Right lung (tissue), 5 donors: ENCODE data around the gene SPATA7. TPM values are rescaled to one million over a fixed set of nuclear protein-coding genes. Genes with fewer than 3 reads are reported as not detected.
A peak's percentile ranks its signal among the peaks of the same experiment; 100 is the strongest.

ENCODE experiments used
- DNase-seq, 2 donors: peaks; one replicate each; pipeline ENCODE4 v3.0.0-alpha.2; 2013
- polyA plus RNA-seq, 5 donors: library from polyadenylated mRNA; unstranded; fragments of 120-200 nt; gene quantifications; one replicate each; pipeline versions ENCODE4 v1.2.1 to v1.2.3, GENCODE V29; 2013; ENCODE audit warnings: inconsistent platforms in 1 of 5, low replicate concordance in 1 of 5; ENCODE audit not compliant: insufficient read length in 5 of 5, insufficient read depth in 1 of 5

The SPATA7 gene
- polyA plus RNA-seq, 5 donors, result 21.3 to 29.5 (median 27.5) TPM

DNA sequence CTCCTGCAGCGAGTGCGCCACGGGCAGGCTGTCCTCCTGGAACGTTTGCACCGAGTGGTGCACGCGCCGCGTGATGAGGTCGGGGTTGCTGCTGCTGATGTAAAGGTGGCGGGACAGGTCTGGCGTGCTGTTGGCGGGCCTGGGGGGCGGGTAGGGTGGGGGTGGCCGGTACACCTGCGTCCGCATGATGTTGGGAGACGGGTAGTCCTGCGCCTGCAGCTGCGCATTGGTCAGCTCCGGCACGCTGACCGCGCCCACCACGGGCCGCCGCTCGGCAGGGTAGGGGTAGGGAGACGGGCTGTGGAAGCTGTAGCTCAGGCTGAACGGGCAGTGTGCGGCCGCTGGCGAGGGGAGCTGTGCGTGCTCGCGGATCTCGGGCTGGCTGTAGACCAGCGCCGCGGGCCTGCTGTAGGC is 94.1 kb downstream of the SPATA7 start:
- no peak for DNase-seq

DNA sequence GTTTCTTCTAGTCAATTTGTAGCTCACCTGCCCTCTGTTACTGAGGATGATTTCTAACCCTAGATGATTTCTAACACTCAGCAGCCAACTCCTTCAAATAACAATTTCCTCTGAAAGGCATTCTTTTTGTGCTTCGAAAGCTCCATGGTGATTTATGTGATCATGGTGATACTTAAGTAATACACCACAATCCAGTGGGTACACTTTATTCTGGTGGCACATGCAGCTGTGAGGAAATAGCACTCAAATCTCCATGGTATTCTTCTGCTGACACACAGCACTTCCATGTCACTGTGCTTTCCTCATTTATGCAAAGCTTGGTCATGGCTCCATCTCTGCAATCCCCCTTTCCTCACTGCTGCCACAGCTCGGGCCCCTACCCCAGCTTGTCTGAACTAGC is 95.6 kb downstream of the SPATA7 start:
- DNase-seq, result no peak

DNA sequence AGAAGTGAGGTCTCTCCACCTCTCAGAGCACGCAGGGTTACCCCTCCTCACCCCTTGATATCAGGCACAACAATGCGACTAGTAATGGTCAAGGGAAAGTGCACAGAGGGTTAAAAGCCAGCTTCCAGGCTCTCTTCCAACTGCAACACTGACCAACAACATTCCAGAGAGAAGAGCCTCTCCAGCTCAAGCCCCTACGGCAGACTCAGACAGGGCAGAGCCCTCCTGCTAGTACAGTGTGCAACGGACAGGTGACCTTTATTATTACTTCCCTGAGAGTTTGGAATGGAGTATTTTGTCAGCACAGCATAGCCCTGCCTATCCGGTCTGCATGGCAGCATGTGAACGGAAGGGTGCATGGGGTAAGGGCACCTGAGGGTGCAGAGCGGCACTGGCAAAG is 96.3 kb downstream of the SPATA7 start:
- DNase-seq, result peak in 1 of 2 donors; percentile 13

DNA sequence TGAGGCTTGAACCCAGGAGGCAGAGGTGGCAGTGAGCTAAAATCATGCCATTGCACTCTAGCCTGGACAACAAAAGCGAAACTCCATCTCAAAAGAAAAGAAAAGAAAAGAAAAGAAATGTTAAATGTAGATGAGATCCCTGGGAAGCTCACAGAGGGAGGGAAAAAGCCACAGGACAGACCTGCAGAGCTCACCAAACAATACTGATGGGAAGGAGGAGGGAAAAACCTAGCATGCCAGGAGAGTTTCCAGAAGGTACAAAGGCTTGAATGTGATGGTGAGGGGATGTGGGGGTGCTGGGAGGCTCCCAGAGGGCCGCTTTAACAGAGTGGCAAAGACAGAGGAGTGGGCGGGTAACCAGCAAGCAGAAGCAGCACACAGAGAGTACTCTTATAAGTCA is 97.1 kb downstream of the SPATA7 start:
- DNase-seq, result no peak

Other genes with a start within 250 kb of the SPATA7 start
- gene KCNK10, start 62.4 kb upstream of the SPATA7 start, polyA plus RNA-seq, result under 1 TPM in 4 of 5 donors, not detected in 1; 0.16 to 0.22 (median 0.19) TPM
- gene PTPN21, start 169.3 kb downstream of the SPATA7 start, polyA plus RNA-seq, result 10 to 100 TPM; 21.7 to 30.2 (median 24.6) TPM
- 10 to 100 TPM; 59.0 to 87.6 (median 80.6) TPM for gene ZC3H14, start 177.4 kb downstream of the SPATA7 start, polyA plus RNA-seq